Stimulated activated CD8-positive, alpha-beta memory T cell treated with anti-CD3 and anti-CD28 coated beads, Interleukin-15, amount 100 ng/mL, for 48 hours (primary cell): ENCODE data around the gene RNF157.

Experiments used
- DNase-seq, 2 donors: peaks; one replicate each; pipeline ENCODE4 v3.0.0-alpha.2; 2020; ENCODE audit warnings: low read depth in 2 of 2

Gene RNF157

GRCh38 chr17:76140661-76141211, 99.6 kb downstream of the RNF157 start:
- no peak for DNase-seq

- DNase-seq = peak in 1 of 2 donors; percentile 52
Observed at GRCh38 chr17:76139801-76140660, 100.3 kb downstream of the RNF157 start.

- DNase-seq = no peak
Observed at GRCh38 chr17:76138896-76139752, 101.2 kb downstream of the RNF157 start.

DNA sequence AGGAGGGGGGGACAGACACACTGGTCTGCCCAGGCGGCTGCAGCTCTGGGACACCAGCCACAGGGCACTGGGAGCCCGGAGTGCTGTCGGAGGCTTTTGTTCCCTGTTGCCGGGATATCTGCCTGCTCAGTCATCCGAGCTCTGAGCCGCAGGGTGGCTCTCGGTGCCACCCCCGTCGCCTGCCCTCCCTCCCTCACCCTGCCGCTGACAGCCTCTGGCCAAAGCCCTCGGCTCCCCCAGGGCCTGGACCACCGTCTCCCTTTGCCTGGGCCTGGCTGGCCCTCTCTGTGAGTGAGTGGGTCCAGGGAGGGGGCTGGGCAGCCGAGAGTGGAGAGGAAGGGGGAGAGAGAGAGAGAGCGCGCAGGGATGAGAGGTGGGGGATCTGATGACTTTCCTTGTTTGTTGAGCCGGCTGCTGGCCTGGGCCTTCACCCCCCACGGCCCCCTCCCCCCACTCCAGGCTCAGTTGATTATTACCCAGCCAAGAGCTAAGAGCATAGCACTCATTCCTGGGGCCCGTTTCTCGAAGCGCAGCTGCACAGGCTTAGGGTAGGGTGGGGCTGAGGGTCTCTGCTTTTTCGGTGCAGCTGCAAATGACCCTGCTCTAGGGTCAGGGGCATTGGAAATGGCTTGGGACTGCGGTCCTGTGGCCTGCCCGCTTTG, 101.9 kb downstream of the RNF157 start:
- no peak for DNase-seq

GRCh38 chr17:76137351-76138233, 102.7 kb downstream of the RNF157 start:
- DNase-seq = no peak

GRCh38 chr17:76137001-76137350, 103.3 kb downstream of the RNF157 start:
- no peak for DNase-seq

DNA sequence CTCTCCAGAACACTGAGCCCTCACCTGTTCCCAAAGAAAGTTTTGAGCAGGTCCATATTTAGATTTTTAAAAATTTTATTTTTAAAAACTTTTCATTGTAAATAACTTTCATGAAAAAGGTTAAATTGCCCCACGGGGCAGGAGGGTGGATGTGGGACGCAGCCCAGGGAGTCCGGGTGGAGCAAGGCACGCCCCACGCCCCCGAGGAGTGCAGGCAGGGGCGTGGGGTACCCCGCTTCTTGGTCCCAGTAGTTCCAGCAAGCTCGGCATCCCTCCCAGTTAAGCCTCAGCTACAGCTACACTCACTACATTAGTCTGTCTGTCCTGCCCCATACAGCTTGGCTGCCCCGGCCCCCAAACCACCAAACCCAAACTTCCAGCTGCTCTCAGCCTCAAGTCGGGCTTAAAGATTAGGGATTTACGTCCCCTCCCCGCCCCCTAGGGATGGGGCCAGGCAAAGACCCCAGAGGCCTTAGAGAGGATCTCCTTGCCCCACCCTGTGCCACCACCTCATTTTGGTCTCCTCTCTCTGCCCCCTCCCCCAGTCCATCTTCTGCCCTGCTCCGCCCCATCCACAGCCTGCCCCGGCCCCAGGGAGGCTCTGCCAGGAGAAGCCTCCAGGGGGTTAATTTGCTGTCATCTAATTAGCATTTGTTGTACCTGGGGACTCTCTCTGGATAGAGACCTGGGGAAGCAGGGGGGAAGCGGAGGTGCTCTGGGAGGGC, 103.9 kb downstream of the RNF157 start:
- no peak for DNase-seq

- no peak for DNase-seq
Observed at GRCh38 chr17:76135810-76136188, 104.5 kb downstream of the RNF157 start.

GRCh38 chr17:76134911-76135809, 105.1 kb downstream of the RNF157 start:
- no peak for DNase-seq

DNA sequence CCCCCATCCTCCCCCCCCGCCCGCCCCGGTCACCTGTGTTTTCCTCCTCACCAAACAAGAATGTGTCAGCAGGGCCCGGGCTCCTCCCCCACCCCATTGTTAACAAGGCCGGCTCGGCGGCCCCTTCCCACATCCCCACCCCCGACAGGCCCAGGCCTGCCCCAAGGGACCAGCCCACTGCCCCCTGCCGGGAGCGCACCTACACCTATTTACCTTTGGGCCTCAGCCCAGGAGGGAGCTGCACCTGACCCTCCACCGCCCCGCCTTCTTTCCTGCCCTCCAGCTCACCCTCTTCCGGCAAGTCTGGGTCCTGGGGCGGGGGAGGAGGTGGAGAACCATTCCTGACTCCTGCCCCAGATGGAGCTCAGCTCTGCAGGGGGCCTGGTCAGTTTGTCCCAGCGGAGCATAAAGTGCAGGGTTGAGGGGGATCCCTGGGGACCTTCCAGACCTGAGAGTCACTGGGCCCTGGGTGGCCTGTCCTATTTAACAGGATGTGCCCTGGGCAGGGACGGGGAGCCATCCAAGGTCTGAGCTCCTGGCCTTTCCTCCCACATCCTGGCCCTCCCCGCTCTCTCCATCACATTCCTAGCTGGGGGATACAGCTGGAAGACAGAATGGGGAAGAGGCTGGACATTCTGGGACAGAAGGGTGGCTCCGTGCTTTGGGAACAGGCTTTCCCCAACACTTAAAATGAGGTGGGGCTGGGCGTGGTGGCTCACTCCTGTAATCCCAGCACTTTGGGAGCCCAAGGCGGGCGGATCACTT, 107.5 kb downstream of the RNF157 start:
- no peak for DNase-seq

- DNase-seq = no peak
Observed at GRCh38 chr17:76131692-76132573, 108.4 kb downstream of the RNF157 start.

DNA sequence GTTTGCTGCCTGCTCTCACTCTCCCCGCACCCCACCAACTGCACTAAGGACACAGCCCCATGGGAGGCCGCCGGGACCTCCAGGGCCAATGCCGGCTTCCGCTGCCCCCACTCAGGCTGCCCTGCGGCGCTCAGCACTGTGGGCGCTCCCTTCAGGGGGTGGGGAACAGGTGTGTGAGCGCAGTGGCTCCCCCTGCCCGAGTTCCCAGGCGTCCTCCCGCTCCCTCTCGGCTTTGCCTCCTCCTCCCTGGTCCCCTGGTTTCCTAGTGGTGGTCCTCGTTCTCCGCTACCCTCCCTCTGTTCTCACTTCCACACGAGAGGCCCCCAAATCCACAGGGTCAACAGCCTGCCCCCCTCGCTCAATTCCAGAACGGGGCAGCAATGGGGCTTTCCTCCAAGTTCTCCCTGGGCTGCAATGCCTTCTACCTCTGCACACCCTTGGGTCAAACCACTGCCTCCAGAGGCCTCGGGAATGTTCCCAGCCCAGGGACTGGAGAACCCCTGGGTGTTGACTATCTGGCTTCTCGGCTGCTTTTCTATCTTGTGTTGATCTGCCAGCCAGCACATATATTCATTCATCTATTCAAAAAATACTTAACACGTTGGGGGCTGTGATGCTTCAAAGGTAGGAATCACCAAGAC, 109.1 kb downstream of the RNF157 start:
- no peak for DNase-seq

DNA sequence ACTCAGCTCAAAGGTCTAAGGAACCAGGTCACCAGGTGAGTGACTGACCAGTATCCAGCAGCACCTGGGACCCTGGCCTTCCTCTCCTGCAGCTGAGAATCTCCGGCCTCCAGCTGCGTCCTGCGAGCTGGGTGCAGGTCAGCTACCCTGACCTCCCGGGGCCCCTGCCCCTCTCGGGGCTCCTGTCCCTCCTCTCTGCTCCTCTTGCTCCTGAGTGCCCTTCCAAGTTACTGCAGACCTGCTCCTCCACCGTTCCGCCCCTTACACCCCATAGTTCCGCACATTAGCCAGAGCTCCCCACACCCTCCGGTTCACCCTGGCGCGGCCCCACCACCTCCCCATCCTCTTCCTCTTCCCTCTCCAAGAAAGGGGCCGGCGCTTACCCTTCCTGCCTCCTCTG, 109.8 kb downstream of the RNF157 start:
- DNase-seq = no peak

GRCh38 chr17:76125922-76126321, 114.4 kb downstream of the RNF157 start:
- DNase-seq = no peak

GRCh38 chr17:76125391-76125675, 115.0 kb downstream of the RNF157 start:
- no peak for DNase-seq

GRCh38 chr17:76124582-76125390, 115.5 kb downstream of the RNF157 start:
- DNase-seq = no peak
